Right atrium auricular region (tissue), 2 donors: ENCODE measurements around the gene SYCE1. TPM values are rescaled to one million over a fixed set of nuclear protein-coding genes. Genes with fewer than 3 reads are reported as not detected.
"Not testable (repeated sequence)": the region's sequence is repeated elsewhere in the genome, so short reads cannot be mapped to it uniquely, and the experiment has no call there.

Source experiments
- DNase-seq: peaks from one replicate; pipeline ENCODE4 v3.0.0-alpha.2; 2019; ENCODE audit warnings: low spot score
- H3K27ac ChIP-seq, 2 donors: fragments of 200-600 bp; sonication (generic); 1 replicate in 1 of 2; 2 replicates in 1 of 2; pipeline ENCODE4 v1.5.1; 2016 to 2019
- H3K27me3 ChIP-seq, 2 donors: fragments of 200-600 bp; sonication (generic); one replicate each; pipeline versions ENCODE4 v1.5.1 to v1.6.0; 2017 to 2019
- H3K36me3 ChIP-seq: fragments of 200-600 bp; sonication (generic); one replicate; pipeline ENCODE4 v1.5.1; 2016
- H3K4me1 ChIP-seq, 2 donors: fragments of 200-600 bp; sonication (generic); one replicate each; pipeline versions ENCODE4 v1.5.1 to v1.6.0; 2017 to 2019
- H3K4me3 ChIP-seq, 2 donors: fragments of 200-600 bp; sonication (generic); 1 replicate in 1 of 2; 2 replicates in 1 of 2; pipeline ENCODE4 v1.5.1; 2017 to 2019; ENCODE audit warnings: mild to moderate bottlenecking in 1 of 2, moderate library complexity in 1 of 2
- H3K9me3 ChIP-seq, 2 donors: fragments of 200-600 bp; sonication (generic); one replicate each; pipeline ENCODE4 v1.5.1; 2019
- CTCF ChIP-seq, 2 donors: fragments of 200-600 bp; sonication (generic); IDR thresholded peaks; one replicate each; pipeline ENCODE4 v1.5.1; 2019; ENCODE audit warnings: antibody characterized with exemption in 2 of 2
- total RNA-seq, 2 donors: library from RNA; depleted of rRNA; stranded (reverse); fragments of >200 nt; gene quantifications; one replicate each; pipeline ENCODE4 v1.1.0, GENCODE V29; 2016

SYCE1 gene
- total RNA-seq, 2 donors from 2014 or later: 1.1 TPM; not detected in 1

GRCh38 chr10:133600657-133601056 lies 35.3 kb upstream of the SYCE1 start:
- no peaks in the 10 kb centered on the region for H3K9me3 ChIP-seq
- TF ChIP-seq CTCF (IDR thresholded peaks at IDR 0.05): no peak
- H3K4me3 ChIP-seq: no peak overlapping the region
- H3K27ac ChIP-seq: no peak overlapping the region
- no peaks in the 10 kb centered on the region for H3K36me3 ChIP-seq
- H3K4me1 ChIP-seq: no peaks in the 10 kb centered on the region
- DNase-seq: no peak
- no peaks in the 10 kb centered on the region for H3K27me3 ChIP-seq

- not testable (repeated sequence) for H3K4me1 ChIP-seq, H3K36me3 ChIP-seq, H3K27me3 ChIP-seq, H3K27ac ChIP-seq, H3K4me3 ChIP-seq, DNase-seq, H3K9me3 ChIP-seq
These were observed 34.5 kb upstream of the SYCE1 start for GRCh38 chr10:133599869-133600268.

- no peak for TF ChIP-seq CTCF (IDR thresholded peaks at IDR 0.05)
- Histone ChIP-seq H3K9me3 (no peaks in the 10 kb centered on the region), H3K36me3 (no peaks in the 10 kb centered on the region), H3K27me3 (no peaks in the 10 kb centered on the region), H3K4me1 (no peaks in the 10 kb centered on the region), H3K27ac (no peak overlapping the region), H3K4me3 (no peak overlapping the region)
- no peak for DNase-seq
These were observed 27.3 kb upstream of the SYCE1 start for GRCh38 chr10:133592716-133593115.

GRCh38 chr10:133590970-133591359 lies 25.6 kb upstream of the SYCE1 start:
- no peaks in the 10 kb centered on the region for H3K27me3 ChIP-seq

GRCh38 chr10:133590226-133590969 lies 25.0 kb upstream of the SYCE1 start:
- Histone ChIP-seq H3K4me3 (no peak overlapping the region), H3K36me3 (no peaks in the 10 kb centered on the region), H3K27me3 (no peaks in the 10 kb centered on the region)

More at GRCh38 chr10:133590970-133591359, 25.6 kb upstream of the SYCE1 start:
- Histone ChIP-seq H3K27ac (no peak overlapping the region), H3K9me3 (no peaks in the 10 kb centered on the region), H3K4me1 (no peaks in the 10 kb centered on the region), H3K4me3 (no peak overlapping the region), H3K36me3 (no peaks in the 10 kb centered on the region)
- DNase-seq: no peak
- TF ChIP-seq CTCF (IDR thresholded peaks at IDR 0.05): no peak

GRCh38 chr10:133577037-133577436 lies 11.7 kb upstream of the SYCE1 start:
- H3K4me3 ChIP-seq, H3K27ac ChIP-seq, H3K4me1 ChIP-seq, H3K27me3 ChIP-seq, H3K36me3 ChIP-seq, DNase-seq: not testable (repeated sequence)
- peaks cover 6 to 16% of the 10 kb centered on the region in 2 donors for H3K9me3 ChIP-seq

More at GRCh38 chr10:133590226-133590969, 25.0 kb upstream of the SYCE1 start:
- no peak for DNase-seq
- no peaks in the 10 kb centered on the region for H3K4me1 ChIP-seq
- no peak for TF ChIP-seq CTCF (IDR thresholded peaks at IDR 0.05)
- no peak overlapping the region for H3K27ac ChIP-seq
- H3K9me3 ChIP-seq: no peaks in the 10 kb centered on the region

- not testable (repeated sequence) for H3K4me1 ChIP-seq, H3K27ac ChIP-seq, H3K27me3 ChIP-seq, H3K36me3 ChIP-seq, H3K4me3 ChIP-seq, DNase-seq
- peaks cover 6 to 16% of the 10 kb centered on the region in 2 donors for H3K9me3 ChIP-seq
These were observed 8.1 kb upstream of the SYCE1 start for GRCh38 chr10:133573460-133573859.

- not testable (repeated sequence) for H3K27me3 ChIP-seq, H3K4me3 ChIP-seq, H3K27ac ChIP-seq, H3K4me1 ChIP-seq, DNase-seq, H3K36me3 ChIP-seq
- peaks cover 6 to 16% of the 10 kb centered on the region in 2 donors for H3K9me3 ChIP-seq
These were observed 6.7 kb upstream of the SYCE1 start for GRCh38 chr10:133572055-133572454.

- H3K27me3 ChIP-seq, DNase-seq: not testable (repeated sequence)
These were observed 4.4 kb upstream of the SYCE1 start for GRCh38 chr10:133569801-133570200.

GRCh38 chr10:133568831-133569527 lies 3.6 kb upstream of the SYCE1 start:
- H3K27me3 ChIP-seq, H3K36me3 ChIP-seq, H3K27ac ChIP-seq, H3K4me3 ChIP-seq, H3K4me1 ChIP-seq, DNase-seq: not testable (repeated sequence)
- peaks cover 6 to 25% of the 10 kb centered on the region in 2 donors for H3K9me3 ChIP-seq

More at GRCh38 chr10:133569801-133570200, 4.4 kb upstream of the SYCE1 start:
- not testable (repeated sequence) for H3K27ac ChIP-seq, H3K36me3 ChIP-seq, H3K4me1 ChIP-seq, H3K4me3 ChIP-seq
- peaks cover 6 to 25% of the 10 kb centered on the region in 2 donors for H3K9me3 ChIP-seq
